ENCODE data around the gene PADI1. TPM values are rescaled to one million over a fixed set of nuclear protein-coding genes. Genes with fewer than 3 reads are reported as not detected.

The PADI1 gene
- total and polyA plus RNA-seq, 12 donors, result 0.06 to 0.10 (median 0.08) TPM; not detected in 9

GRCh38 chr1:17270891-17271765, 66.2 kb downstream of the PADI1 start:
- Histone ChIP-seq H3K4me1 (replicated peaks in 1 of 2) (no peaks in the 10 kb centered on the region), H3K9me3 (replicated peaks in 1 of 3) (no peaks in the 10 kb centered on the region), H3K4me3 (no peak overlapping the region), H3K36me3 (replicated peaks in 1 of 2) (no peaks in the 10 kb centered on the region), H3K27ac (no peak overlapping the region), H3K27me3 (no peaks in the 10 kb centered on the region)
- no peak for DNase-seq
- TF ChIP-seq, protein P1, sequence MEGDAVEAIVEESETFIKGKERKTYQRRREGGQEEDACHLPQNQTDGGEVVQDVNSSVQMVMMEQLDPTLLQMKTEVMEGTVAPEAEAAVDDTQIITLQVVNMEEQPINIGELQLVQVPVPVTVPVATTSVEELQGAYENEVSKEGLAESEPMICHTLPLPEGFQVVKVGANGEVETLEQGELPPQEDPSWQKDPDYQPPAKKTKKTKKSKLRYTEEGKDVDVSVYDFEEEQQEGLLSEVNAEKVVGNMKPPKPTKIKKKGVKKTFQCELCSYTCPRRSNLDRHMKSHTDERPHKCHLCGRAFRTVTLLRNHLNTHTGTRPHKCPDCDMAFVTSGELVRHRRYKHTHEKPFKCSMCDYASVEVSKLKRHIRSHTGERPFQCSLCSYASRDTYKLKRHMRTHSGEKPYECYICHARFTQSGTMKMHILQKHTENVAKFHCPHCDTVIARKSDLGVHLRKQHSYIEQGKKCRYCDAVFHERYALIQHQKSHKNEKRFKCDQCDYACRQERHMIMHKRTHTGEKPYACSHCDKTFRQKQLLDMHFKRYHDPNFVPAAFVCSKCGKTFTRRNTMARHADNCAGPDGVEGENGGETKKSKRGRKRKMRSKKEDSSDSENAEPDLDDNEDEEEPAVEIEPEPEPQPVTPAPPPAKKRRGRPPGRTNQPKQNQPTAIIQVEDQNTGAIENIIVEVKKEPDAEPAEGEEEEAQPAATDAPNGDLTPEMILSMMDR (IDR thresholded peaks at IDR 0.05), result no peak
- no peak for TF ChIP-seq POLR2A (IDR thresholded peaks at IDR 0.05)
- intact Hi-C loops (cut with DNase I), result no loop called here
- 85 to 90% (median 89%) methylated on average over 13 to 23 of the region's 23 CpGs for WGBS, 4 donors

DNA sequence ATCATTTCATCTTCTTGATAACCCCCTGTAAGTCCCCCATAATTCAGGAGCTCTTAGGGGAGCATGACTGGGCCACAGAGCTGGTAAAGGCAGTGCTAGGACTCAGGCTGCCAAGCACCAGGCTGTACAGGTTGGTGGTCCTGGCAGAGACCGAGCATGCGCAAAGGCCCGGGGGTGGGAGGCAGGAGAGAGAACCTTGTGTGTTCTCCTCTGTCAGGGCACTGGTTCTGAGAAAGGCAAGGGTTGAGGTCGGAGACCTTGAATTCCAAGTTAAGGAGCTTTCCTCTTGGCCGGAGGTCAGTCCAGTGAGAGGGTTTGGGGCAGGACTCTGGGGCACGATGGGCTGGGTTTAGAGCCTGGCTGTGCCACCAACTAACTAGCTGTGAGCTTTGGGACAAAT, 67.1 kb downstream of the PADI1 start:
- Histone ChIP-seq H3K36me3 (replicated peaks in 1 of 2) (no peaks in the 10 kb centered on the region), H3K4me3 (no peak overlapping the region), H3K4me1 (replicated peaks in 1 of 2) (no peaks in the 10 kb centered on the region), H3K27ac (no peak overlapping the region), H3K9me3 (replicated peaks in 1 of 3) (no peaks in the 10 kb centered on the region), H3K27me3 (no peaks in the 10 kb centered on the region)
- intact Hi-C loops (cut with DNase I), result no loop called here
- WGBS, 4 donors, result 83 to 89% (median 84%) methylated on average over 3 to 6 of the region's 6 CpGs
- no peak for DNase-seq
- no peak for TF ChIP-seq POLR2A (IDR thresholded peaks at IDR 0.05)
- TF ChIP-seq, protein P1 (IDR thresholded peaks at IDR 0.05), result no peak

DNA sequence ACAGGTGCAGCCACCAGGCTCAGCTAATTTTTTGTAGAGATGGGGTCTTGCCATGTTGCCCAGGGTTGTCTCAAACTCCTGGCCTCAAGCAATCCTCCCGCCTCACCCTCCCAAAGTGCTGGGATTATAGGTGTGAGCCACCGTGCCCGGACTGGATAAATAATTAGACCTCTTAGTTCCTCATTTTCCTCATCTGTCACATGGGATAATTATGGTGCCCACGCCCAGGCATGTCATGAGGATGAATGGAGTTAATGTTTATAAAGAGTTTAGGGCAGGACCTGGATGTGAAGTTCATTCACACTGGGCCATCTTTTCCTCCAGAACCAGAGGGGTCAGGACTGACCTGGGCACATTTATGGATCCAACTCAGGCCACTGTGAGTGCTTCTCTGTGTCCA, 67.7 kb downstream of the PADI1 start:
- Histone ChIP-seq H3K4me1 (replicated peaks in 1 of 2) (no peaks in the 10 kb centered on the region), H3K27me3 (no peaks in the 10 kb centered on the region), H3K36me3 (replicated peaks in 1 of 2) (no peaks in the 10 kb centered on the region), H3K4me3 (no peak overlapping the region), H3K27ac (no peak overlapping the region), H3K9me3 (replicated peaks in 1 of 3) (no peaks in the 10 kb centered on the region)
- intact Hi-C loops (cut with DNase I), result no loop called here
- 67 to 86% (median 73%) methylated on average over 4 of the region's 4 CpGs for WGBS, 4 donors
- TF ChIP-seq, protein P1 (IDR thresholded peaks at IDR 0.05), result no peak
- TF ChIP-seq POLR2A (IDR thresholded peaks at IDR 0.05), result no peak
- no peak for DNase-seq

DNA sequence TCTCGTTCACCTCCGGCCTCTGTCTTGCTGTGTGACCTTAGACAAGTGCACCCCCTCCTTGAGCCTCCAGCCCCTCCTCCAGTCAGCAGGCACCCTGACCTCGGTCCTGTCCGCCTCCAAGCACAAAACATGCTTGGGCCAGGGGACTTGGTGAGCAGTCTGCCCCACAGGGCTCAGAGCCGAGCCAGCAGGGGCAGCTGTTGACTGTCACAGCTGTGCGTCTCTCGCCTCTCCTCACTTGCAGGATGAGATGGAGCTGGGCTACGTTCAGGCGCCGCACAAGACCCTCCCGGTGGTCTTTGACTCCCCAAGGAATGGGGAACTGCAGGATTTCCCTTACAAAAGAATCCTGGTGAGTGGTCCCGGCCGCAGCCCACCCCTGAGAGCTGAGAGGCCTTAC, 68.2 kb downstream of the PADI1 start:
- Histone ChIP-seq H3K9me3 (replicated peaks in 1 of 3) (no peaks in the 10 kb centered on the region), H3K4me3 (no peak overlapping the region), H3K27ac (no peak overlapping the region), H3K27me3 (no peaks in the 10 kb centered on the region), H3K36me3 (replicated peaks in 1 of 2) (no peaks in the 10 kb centered on the region), H3K4me1 (replicated peaks in 1 of 2) (no peaks in the 10 kb centered on the region)
- TF ChIP-seq, protein P1 (IDR thresholded peaks at IDR 0.05), result no peak
- no peak for TF ChIP-seq POLR2A (IDR thresholded peaks at IDR 0.05)
- no peak for DNase-seq
- intact Hi-C loops (cut with DNase I), result no loop called here
- WGBS, 4 donors, result 74 to 85% (median 75%) methylated on average over 9 to 13 of the region's 13 CpGs

Data from adrenal gland (tissue), 12 donors.